CD4-positive, alpha-beta T cell treated with Interferon gamma for 1 hour (primary cell): ENCODE data around the gene HS3ST4.

Experiments used
- DNase-seq: peaks from one replicate; pipeline ENCODE4 v3.0.0-alpha.2; 2020

The HS3ST4 gene

DNA sequence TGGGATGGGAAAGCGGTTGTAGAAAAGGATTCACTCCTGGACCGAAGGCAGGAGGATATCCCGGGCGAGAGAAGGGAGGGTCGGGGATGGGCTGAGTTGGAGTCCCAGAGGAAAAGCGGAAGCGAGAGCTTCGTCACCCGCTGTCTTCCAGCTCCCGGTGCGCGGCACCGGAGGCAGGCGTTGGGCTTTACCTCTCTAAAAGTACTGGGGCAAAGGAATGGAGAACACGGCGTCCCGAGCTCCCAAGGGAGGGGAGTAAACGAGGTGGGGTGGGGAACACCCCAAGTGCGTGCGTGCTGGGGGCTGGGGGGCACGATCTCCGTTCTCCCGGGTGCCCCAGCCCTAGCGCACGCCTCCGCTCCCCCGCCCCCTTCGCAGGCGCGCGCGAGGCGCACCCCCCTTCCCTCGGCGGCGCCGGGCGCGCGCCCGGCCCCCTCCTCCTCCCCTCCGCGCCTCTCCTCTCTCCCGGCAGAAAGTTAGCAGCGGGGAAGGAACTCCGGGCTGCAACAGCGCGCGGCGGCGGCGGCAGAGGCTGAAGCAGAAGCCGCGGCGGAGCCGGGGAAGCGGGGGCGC, at the start of gene HS3ST4:
TSS of gene HS3ST4 (plus strand) at position 441 of the 573 bp plus-strand sequence.
- no peak for DNase-seq

DNA sequence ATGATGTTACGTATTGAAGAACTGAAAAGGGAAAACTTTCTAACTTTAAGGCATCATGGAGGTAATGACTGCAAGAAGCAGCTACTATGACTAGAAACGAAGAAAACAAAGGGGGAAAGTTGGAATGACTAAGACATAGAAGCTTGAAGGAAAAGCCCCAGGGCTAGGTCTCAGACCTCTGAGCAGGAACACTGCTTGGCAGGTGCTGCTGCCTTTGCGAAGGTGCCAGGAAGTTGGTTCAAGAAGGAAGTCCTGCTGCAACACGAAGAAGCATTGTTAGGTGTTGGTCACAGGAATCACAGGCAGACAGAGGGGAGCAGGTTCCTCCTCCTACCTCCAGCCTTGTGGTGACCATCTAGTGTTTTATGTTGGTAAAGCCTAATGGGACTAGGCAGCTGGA, 48.1 kb upstream of the HS3ST4 start:
- no peak for DNase-seq

DNA sequence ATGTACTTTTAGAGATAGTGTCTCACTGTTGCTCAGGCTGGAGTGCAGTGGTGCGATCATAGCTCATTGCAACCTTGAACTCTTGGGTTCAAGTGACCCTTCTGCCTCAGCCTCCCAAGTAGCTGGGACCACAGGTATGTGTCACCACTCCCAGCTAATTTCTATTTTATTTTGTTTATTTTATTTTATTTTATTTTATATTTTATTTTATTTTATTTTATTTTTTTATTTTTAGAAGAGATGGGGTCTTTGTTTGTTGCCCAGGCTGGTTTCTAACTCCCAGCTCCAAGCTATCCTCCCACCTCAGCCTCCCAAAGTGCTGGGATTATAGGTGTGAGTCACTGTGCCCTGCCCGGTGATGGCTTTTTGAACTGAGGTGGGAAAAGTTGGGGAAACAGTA, 35.1 kb upstream of the HS3ST4 start:
- DNase-seq = no peak

DNA sequence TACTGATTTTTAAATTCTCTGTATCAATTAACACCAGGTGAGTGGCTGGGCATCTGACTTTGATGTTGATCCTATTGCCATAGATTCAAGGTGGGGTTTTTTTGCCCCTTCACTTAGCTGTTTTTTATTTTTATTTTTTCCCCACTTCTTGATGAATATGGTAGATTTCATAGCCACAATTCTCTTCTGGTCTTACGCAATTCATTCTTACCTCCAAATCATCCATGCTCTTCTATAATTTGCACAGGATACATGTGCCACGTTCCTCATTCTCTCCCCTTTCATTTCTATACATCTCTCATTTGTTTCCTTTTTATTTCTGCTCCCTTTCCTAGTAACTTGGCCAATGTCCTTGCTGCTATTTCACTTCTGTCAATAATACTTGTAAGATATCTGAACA, 14.9 kb upstream of the HS3ST4 start:
- DNase-seq = no peak

DNA sequence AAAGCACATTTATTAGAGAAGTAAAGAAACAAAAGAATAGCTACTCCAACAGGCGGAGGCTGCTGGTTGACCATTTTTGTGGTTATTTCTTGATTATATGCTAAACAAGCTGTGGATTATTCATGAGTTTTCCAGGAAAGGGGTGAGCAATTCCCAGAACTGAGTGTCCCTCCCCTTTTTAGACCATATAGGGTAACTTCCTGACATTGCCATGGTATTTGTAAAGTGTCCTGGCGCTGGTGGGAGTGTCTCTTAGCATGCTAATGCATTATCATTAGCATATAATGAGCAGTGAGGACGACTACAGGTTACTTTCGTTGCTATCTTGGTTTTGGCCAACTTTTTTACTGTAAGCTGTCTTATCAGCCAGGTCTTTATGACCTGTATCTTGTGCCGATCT, 12.2 kb upstream of the HS3ST4 start:
- no peak for DNase-seq

DNA sequence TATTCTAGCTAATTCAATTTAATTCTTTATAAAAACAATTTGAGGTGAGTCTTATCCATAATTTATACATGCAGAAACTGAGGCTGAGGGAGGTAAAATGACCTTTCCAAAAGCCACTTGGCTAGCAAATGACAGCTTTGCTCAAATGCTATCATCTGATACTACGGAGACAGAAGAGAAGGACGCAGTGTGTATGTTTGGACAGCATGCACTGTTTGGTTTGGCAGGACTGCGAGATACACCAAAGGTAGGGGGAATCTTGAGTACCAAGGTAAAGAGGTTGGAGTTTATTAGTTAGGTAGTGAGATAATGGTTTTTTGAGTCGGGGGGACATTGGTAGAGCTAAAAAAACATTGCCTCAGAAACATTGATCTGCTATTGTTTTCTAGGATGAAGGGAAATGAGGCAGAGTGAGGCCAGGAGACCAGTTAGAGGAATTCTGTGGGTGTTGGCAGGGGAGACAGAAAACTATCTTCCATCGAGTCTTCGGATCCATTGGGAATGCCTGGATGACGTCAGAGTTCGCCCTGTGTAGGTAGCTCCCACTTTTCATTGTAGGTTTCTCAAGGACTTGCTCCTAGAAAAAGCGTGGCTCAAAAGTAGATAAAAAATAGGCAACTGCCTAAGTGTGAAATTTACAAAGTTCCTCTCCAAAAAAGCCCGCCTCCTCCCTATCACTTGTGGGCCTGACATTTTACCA, 2.5 kb upstream of the HS3ST4 start:
- DNase-seq = no peak

DNA sequence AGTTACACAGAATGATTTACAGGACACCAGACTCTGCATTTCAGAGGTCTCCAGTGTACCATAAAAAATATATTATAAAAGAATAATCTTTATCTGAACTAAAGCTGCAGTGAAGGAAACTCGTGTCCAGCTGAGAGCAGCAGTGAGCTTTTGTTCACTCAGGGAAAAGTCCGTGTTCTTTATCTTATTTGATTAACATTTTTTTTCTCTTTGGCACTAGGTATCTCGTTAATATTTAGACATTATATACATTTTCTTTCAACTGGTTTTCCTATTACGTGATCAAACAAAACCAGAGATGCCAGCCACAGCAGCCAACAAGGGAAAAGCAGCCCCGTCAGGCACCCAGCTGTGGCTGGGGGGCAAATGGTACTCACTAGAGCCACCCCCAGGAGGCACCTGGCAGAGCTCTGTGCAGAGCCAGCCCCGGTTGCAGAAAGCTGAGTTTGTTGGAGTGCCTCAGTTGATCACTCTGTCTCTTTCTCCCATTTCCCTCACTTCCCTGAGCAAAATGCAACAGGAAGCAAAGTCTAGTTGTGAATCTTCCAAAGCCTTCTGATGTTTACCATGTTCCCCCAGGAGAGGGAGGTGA, 1.1 kb upstream of the HS3ST4 start:
- no peak for DNase-seq

DNA sequence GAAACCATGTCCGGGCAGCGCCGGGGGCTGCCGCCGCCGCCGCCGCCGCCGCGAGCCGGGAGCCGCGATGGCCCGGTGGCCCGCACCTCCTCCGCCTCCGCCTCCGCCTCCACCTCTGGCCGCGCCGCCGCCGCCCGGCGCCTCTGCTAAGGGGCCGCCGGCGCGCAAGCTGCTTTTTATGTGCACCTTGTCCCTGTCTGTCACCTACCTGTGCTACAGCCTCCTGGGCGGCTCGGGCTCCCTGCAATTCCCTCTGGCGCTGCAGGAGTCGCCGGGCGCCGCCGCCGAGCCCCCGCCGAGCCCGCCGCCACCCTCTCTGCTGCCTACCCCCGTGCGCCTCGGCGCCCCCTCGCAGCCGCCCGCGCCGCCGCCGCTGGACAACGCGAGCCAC, 587 bp downstream of the HS3ST4 start:
- DNase-seq = no peak

DNA sequence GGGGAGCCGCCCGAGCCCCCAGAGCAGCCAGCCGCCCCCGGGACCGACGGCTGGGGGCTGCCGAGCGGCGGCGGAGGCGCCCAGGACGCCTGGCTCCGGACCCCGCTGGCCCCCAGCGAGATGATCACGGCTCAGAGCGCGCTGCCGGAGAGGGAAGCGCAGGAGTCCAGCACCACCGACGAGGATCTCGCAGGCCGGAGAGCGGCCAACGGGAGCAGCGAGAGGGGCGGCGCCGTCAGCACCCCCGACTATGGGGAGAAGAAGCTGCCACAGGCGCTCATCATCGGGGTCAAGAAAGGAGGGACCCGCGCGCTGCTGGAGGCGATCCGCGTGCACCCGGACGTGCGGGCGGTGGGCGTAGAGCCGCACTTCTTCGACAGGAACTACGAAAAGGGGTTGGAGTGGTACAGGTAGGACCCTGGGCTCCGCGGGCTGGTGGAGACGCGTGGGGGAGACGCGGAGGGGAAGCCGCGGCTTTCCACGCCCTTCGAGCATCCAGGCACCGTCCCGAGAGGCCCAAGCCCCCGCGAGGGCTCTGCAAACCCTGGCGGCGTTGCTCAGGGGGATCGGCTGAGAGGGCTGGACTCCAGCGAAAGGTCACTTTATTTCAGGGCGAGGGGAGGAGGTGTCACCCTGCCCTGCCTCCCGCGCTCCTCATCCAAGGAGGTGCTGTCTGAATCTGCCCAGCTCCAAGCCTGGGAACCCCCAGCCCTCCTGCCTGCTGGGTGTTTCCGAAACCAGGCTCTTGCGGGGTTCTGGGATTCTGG, 1.2 kb downstream of the HS3ST4 start:
- no peak for DNase-seq

DNA sequence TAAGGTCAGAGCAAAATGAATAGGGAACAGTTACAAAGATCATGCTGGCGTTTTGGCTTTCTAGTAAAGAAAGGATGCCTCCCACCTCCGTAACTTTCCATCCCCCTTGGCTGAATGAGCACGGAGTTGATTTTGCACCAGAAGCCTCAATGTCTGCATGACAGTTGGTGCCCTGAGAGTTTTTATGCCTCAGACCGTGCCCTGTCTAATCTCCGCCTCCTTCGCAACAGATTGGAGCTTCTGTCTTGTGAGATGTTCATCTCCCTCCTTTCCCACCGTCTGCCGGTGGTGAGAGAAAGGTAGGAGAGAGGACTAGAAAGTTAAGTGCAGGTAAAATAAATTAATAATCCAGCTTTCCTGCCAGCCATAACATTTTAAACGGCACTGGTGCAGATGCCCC, 1.9 kb downstream of the HS3ST4 start:
- DNase-seq = no peak

DNA sequence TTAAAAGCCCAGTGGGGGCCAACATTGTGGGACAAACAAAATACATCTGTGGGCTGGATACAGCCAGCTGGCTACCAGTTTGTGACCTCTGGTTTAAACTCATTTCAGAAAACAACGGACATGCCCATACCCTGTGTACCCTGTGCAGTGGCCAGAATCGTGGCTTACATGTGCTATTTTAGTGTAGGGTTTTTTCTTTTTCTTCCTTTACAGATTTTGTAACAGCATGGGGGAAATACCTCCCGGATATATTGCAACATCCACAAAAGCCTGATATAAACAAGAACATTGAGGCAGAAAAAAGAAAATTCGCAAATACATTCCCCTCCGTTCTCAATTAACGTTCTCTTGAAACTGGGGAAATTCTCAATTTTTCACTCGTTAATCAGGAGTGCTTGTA, 7.3 kb downstream of the HS3ST4 start:
- no peak for DNase-seq

DNA sequence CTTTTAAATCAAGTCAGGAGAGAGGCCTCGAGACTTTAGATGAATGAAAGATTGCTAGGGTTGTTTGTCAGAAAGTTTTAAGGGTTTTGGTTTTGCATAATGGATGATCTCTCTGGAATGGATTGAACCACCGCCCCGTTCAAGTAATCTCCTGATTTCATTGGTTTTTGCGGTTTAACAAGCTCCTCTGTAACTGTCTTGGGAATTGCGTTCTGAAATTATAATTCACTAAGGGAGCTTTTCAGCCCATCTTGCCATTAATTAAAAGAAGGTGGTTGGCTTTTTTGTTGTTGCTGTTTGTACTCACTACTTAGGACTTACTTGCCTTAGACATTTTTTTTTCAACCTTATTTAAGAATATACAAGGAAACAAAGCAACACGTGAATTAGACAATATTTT, 8.8 kb downstream of the HS3ST4 start:
- no peak for DNase-seq

DNA sequence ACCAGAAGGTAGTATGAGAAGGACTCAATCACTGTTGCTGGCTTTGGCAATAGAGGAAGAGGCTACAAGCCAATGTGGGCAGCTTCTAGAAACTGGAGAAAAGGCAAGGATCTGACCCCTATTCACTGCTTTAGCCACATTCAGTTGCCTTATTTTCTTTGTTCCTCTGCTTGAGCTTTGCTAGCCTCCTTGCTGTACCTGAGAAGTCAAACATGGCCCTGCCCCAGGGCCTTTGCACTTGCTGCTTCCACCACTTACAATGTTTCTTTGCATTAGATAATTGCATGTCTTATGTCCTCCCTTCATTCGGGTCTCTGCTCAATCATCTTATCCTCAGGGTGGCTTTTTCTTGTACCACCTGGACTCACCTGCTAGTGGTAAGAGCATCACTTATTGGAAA, 15.8 kb downstream of the HS3ST4 start:
- DNase-seq = no peak

DNA sequence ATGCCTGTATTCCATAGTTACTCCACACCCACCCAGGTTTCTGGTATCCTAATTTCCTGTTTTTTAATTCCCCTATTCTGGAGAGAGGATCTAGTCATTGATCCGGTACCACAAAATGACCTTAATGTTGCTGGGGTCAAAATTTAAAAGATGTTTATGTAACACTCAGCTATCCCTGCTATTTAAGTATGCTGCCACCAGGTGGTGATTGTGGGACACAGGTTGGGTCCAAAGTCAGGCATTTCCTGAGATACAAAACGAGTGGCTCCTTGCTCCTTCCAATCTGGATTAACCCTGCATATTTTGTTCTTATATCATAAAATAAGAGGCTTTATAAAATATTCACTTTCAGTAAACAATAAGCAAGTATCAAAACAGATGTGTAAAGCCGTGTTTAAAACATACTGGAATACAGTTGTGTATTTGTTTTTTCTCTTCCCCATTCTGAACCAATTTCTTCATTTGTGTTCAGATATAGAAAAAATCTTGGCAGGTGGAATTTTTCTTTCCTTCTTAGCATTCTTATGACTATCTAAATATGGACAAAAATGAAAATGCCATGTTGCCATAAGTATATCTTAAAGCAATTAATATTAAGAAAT, 16.3 kb downstream of the HS3ST4 start:
- DNase-seq = no peak

DNA sequence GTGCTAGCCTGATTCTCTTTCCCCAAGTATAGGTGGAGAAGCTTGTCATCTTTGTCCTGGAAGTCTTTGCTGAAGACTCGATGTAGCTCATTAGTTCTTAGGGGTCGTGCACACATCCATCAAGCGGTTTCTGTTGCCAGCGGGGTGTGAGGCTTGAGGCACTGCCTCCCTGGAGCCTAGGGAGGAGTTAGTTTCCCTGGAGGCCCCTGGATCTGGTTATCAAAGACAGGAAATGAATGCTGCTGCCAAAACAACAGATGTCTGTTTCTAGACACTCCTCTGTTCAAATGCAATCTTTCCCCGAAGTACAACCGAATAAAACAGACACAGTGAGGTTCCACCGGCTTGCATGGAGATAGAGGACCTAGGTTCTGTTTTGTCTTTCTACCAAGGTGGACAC, 17.5 kb downstream of the HS3ST4 start:
- DNase-seq = no peak

DNA sequence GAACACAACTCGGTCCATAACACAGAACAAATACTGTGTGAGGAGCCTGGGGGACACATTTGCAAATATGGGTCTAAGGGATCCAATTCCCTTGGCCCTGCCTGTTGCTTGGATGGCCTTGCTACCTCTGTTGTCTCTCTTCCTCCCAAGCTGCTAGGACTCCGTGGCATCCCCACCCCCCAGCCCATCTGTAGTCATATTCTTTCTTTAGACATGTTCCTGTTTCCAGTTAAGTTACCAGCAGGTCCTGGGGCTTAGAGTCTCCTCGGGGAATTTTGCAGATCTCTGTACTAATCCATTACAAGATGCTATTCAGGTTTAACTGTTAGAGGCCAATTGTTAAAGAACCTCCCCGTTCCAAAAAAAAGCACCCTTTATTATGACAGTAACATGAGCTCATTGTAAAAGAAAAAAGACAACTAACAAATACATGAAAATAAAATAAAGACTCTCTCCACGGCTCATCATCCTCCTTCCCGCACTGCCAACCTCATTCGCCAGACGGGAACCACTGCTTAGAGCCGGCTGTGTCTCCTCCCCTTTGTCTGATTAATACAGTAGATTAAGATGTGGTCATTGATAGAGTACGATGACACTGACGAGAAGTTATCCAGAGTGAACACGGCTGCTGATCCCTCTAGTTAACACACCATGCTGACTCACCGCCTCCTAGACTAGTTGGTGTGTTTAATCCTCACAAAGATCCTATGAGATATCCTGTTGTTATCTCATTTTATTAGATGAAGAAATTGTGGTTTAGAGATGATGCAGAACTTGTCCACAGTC, 22.2 kb downstream of the HS3ST4 start:
- no peak for DNase-seq

DNA sequence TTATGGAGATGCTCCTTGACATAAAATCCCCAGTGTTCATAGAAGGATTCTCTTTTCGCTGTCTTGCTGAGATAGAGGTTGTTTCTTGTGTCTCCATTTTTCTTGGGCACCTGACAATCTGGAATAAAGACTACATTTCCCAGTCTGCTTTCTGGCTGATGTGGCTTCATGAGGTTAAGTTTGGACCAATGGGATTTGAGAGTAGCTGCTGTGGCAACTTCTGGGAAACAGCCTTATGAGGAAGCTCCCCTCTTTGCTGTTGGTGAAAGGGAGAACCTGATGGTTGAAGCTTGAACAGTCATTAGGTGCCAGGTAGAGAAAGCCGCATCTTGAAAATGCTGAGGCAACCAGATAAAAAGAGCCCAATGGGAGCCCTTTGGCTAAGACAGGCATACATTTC, 24.4 kb downstream of the HS3ST4 start:
- DNase-seq = no peak

DNA sequence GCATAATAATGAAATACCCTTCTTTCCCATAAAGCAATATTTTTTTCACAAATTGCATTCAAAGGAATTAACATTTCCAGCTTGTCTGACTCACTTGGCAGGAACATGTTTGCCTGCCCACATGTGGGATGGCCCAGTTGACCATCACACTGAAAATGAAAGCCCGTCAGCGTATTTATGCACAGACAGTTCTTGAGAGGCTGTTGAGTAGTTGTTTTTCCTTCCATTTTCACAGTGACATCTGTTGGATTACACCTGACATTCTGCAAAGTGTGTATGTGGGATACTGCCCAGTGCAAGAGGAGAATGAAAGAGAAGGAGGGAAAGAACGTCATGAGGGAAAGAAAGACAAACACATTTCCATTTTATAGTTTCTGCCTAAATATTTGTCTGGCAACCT, 29.7 kb downstream of the HS3ST4 start:
- no peak for DNase-seq

DNA sequence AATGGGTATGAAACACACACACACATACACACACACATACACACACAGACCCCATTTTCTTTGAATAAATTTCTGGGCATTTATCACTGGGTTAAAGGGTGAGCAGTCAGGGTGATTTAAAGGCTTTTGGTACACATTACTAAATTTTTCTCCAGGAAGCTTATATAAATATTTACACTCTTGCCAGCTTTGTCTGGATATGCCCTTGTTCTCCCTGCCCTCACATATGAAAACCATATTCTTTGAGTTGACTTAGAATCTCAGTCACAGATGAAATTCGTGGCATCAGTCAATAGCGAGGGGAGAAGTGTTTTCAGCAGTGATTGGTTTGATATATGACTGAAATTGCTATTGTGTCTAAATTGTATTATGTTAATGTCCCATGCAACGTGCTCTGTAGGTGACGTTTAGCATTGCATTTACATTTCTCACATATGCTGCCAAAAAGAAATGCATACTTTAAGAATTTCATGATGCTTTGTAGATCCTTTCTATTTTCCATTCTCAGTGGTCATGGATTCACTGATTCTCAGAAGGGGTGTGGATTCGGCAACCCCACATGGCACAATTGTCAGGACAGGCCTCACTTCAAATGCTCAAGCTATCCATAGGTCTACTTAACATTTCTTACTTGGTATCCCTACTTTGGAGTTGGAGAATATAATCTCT, 34.8 kb downstream of the HS3ST4 start:
- no peak for DNase-seq

DNA sequence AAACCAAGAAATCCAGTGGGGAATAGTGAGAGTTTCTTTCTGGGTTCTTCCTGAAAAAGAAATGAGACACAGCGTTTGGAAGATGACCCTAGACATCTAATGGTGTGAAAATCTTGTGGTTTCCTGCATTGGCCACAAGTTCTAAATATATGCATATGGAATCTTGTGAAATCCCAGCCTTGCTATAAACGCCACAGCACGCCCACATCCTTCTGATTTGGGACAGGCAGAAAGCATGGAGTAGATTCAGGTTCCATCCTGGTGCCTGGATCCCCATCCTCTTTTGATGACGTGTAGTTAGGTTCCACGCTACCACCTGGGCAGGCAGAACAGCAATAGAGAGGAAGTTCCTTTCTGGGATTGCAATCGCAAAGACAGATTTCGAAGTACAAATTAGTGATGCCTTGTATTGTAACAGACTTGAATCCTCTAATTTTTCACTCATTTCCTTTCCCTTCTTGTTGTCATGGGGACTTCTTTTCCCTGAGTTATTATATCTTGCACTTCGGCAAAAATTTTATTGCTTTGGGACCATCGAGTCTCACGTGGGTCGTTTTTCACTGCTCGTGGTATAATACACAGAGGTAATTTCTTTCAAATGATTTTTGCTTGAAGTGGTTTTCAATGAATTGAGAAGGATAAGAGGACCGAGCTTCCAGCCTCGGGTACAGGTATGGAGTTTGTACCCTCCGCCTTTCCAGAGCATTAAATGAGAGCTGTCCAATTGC, 37.6 kb downstream of the HS3ST4 start:
- no peak for DNase-seq

DNA sequence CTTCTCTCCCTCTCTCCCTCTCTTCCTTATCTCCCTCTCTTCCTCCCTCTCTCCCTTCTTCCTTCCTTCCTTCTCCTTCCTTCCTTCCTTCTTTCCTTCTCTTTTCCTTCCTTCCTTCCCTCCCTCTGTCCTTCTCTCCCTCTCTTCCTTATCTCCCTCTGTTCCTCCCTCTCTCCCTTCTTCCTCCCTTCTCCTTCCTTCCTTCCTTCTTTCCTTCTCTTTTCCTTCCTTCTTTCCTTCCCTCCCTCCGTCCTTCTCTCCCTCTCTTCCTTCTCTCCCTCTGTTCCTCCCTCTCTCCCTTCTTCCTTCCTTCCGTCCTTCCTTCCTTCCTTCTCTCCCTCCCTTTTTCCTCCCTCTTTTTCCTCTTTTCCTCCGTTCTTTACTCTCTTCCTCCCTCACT, 38.6 kb downstream of the HS3ST4 start:
- DNase-seq = no peak
